Muscle layer of duodenum (tissue), 2 donors: ENCODE data around the gene KIF13A.
A peak's percentile ranks its signal among the peaks of the same experiment; 100 is the strongest.
"Not testable (repeated sequence)": the region's sequence is repeated elsewhere in the genome, so short reads cannot be mapped to it uniquely, and the experiment has no call there.

Experiments
- H3K27ac ChIP-seq: one replicate; pipeline ENCODE4 v1.7.0; 2013; ENCODE audit warnings: mild to moderate bottlenecking, low read length
- H3K27me3 ChIP-seq: one replicate; pipeline ENCODE4 v1.7.0; 2013; ENCODE audit warnings: low read depth, mild to moderate bottlenecking, control low read depth, low read length
- H3K36me3 ChIP-seq, 2 donors: one replicate each; pipeline ENCODE4 v1.7.0; 2013; ENCODE audit warnings: low read length in 2 of 2, control low read depth in 1 of 2, mild to moderate bottlenecking in 1 of 2; ENCODE audit not compliant: insufficient read depth in 2 of 2, control insufficient read depth in 1 of 2
- H3K4me1 ChIP-seq, 2 donors: one replicate each; pipeline ENCODE4 v1.7.0; 2013; ENCODE audit warnings: low read length in 2 of 2, mild to moderate bottlenecking in 2 of 2, control low read depth in 1 of 2, moderate library complexity in 1 of 2; ENCODE audit not compliant: insufficient read depth in 2 of 2, control insufficient read depth in 1 of 2
- H3K4me3 ChIP-seq, 2 donors: one replicate each; pipeline ENCODE4 v1.7.0; 2013; ENCODE audit warnings: low read length in 2 of 2, low read depth in 1 of 2, mild to moderate bottlenecking in 1 of 2
- H3K9me3 ChIP-seq, 2 donors: one replicate each; pipeline ENCODE4 v1.7.0; 2013; ENCODE audit warnings: low read length in 2 of 2, control low read depth in 1 of 2, mild to moderate bottlenecking in 1 of 2; ENCODE audit not compliant: control insufficient read depth in 1 of 2
- donor health status: healthy.

Gene KIF13A

DNA sequence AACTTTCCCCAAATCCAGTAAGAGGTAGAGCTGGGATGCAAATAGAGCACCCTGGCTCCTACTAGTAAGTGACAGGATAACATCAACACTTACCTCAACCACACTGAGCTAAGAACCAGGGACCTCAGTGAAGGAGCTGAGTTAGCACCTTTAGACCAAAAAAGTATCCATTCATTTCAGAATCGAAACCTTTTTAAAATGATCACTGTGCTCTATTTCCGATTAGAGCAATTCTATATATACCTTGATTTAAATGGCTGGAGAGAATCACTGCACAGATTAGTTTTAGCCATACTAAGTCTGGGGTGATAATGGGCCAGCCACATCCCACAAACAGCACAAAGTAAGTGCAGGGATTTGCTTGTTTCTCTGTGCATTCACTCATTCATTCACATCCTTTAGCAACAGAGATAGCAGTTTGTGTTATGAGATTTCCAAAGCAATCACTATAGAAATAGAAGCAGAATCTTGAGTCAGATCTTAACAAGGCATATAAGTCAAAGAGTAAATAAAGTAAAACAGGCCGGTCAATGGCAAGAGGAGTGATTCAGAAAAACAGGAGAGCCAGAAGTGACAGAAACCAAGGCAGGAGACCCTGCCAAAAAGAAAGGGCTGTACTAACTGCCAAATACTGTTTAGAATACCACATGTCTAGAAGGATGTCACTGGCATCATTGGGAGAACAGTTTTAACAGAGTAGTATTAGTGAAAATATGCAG is 136.3 kb downstream of the KIF13A start:
- H3K36me3 ChIP-seq, result peaks cover 11 to 32% of the 10 kb centered on the region in 2 donors
- no peak overlapping the region for H3K4me3 ChIP-seq
- H3K27ac ChIP-seq, result peak overlapping the region; percentile 45
- H3K4me1 ChIP-seq, result peaks cover 0 to 10% of the 10 kb centered on the region in 2 donors
- no peaks in the 10 kb centered on the region for H3K9me3 ChIP-seq
- H3K27me3 ChIP-seq, result no peaks in the 10 kb centered on the region

- no peaks in the 10 kb centered on the region for H3K9me3 ChIP-seq
- no peak overlapping the region for H3K4me3 ChIP-seq
- peaks cover 11 to 27% of the 10 kb centered on the region in 2 donors for H3K36me3 ChIP-seq
- peaks cover 0 to 10% of the 10 kb centered on the region in 2 donors for H3K4me1 ChIP-seq
- no peaks in the 10 kb centered on the region for H3K27me3 ChIP-seq
- no peak overlapping the region for H3K27ac ChIP-seq
Observed at GRCh38 chr6:17850281-17850680, 137.2 kb downstream of the KIF13A start.

GRCh38 chr6:17847203-17847760 is 140.2 kb downstream of the KIF13A start:
- H3K27ac ChIP-seq, result no peak overlapping the region
- H3K36me3 ChIP-seq, result peaks cover 11 to 27% of the 10 kb centered on the region in 2 donors
- H3K9me3 ChIP-seq, result no peaks in the 10 kb centered on the region

DNA sequence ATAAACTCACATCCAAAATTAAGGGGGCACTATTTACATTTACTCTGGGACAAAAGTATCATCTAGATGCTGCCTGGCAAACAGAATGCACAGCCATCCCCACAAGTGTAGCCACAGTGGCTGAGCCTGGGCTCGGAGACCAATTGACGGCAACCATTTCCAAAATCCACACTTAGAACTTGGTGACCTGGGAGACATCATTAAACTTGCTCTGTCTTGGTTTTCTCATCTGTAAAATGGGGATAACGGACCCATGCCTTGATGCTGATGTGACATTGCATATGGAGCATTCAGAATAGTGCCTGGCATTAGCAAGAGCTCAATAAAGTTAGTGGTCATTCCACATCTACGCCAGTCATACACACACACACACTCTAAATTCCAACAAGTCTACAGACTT is 140.7 kb downstream of the KIF13A start:
- Histone ChIP-seq H3K4me1 (peaks cover 0 to 6% of the 10 kb centered on the region in 2 donors), H3K4me3 (no peak overlapping the region), H3K27me3 (no peaks in the 10 kb centered on the region), H3K9me3 (no peaks in the 10 kb centered on the region), H3K36me3 (peaks cover 11 to 27% of the 10 kb centered on the region in 2 donors), H3K27ac (no peak overlapping the region)

More at GRCh38 chr6:17847203-17847760, 140.2 kb downstream of the KIF13A start:
- Histone ChIP-seq H3K4me1 (peaks cover 0 to 6% of the 10 kb centered on the region in 2 donors), H3K27me3 (no peaks in the 10 kb centered on the region), H3K4me3 (no peak overlapping the region)

DNA sequence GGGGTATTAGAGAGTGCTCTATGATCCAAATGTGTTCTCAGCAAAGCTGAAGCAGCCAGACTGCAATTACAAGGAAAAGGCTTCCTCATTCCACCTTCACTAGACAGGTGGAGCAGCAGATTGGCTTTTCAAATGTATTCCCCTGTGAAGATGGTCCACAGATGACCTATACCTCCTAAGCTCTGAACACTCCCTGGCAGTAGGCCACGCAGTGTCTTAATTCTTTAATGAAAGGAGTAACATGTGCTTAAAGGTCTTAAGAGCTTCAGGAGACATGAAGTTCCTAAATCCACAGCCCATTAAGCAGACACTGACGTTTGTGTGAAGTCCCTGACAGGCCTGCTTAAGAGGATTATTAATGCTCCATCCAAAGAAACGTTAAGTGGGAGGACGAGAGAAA is 141.8 kb downstream of the KIF13A start:
- Histone ChIP-seq H3K4me3 (no peak overlapping the region), H3K9me3 (no peaks in the 10 kb centered on the region), H3K27me3 (no peaks in the 10 kb centered on the region), H3K27ac (no peak overlapping the region), H3K4me1 (peaks cover 0 to 2% of the 10 kb centered on the region in 2 donors), H3K36me3 (peaks cover 8 to 27% of the 10 kb centered on the region in 2 donors)

DNA sequence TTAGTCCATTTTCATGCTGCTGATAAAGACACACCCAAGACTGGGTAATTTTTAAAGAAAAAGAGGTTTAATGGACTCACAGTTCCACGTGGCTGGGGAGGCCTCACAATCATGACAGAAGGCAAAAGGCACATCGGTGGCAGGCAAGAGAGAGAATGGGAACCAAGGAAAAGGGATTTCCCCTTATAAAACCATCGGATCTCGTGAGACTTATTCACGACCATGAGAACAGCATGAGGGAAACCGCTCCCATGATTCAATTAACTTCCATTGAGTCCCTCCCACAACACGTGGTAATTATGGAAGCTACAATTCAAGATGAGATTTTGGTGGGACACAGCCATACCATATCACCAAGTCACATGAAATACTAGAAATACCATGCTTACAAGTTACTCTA is 142.5 kb downstream of the KIF13A start:
- not testable (repeated sequence) for H3K27me3 ChIP-seq, H3K4me3 ChIP-seq, H3K27ac ChIP-seq, H3K9me3 ChIP-seq, H3K4me1 ChIP-seq
- peaks cover 1 to 22% of the 10 kb centered on the region in 2 donors for H3K36me3 ChIP-seq

- Histone ChIP-seq H3K27ac (no peak overlapping the region), H3K9me3 (no peaks in the 10 kb centered on the region), H3K4me3 (no peak overlapping the region), H3K36me3 (peaks cover 0 to 6% of the 10 kb centered on the region in 2 donors), H3K4me1 (no peaks in the 10 kb centered on the region), H3K27me3 (no peaks in the 10 kb centered on the region)
Observed at GRCh38 chr6:17842934-17843821, 144.3 kb downstream of the KIF13A start.

- no peaks in the 10 kb centered on the region for H3K27me3 ChIP-seq
- H3K36me3 ChIP-seq, result peaks cover 3 to 8% of the 10 kb centered on the region in 2 donors
- H3K9me3 ChIP-seq, result no peaks in the 10 kb centered on the region
- H3K27ac ChIP-seq, result no peak overlapping the region
- H3K4me3 ChIP-seq, result no peak overlapping the region
- no peaks in the 10 kb centered on the region for H3K4me1 ChIP-seq
Observed at GRCh38 chr6:17842014-17842776, 145.2 kb downstream of the KIF13A start.

DNA sequence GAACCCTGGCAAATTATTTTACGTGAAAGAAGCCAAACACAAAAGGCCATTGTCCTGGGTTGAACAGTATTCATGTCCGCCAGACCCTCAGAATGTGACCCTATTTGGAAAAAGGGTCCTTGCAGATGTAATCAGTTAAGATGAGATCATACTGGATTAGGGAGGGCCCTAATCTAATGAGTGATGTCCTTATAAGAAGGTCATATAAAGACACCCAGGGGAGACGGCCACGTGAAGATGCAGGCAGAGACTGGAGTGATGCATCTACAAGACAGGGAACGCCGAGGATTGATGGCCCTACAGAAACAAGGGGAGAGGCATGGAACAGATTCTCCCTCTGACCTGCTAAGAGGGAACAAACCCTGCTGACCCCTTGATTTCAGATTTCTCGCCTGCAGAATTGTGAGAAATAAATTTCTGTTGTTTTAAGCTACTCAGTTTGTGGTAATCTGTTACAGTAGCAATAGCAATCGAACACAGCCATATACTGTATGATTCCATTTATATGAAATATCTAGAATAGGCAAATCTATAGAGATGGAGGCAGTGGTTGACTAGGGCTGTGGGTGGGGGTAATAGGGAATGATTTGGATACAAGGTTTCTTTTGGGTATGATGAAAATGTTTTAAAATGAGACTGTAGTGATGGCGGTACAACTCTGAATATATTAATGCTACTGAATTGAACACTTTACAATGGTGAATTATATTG is 147.8 kb downstream of the KIF13A start:
- Histone ChIP-seq H3K4me3 (no peak overlapping the region), H3K27ac (no peak overlapping the region), H3K9me3 (no peaks in the 10 kb centered on the region), H3K27me3 (no peaks in the 10 kb centered on the region), H3K36me3 (peaks cover 19 to 21% of the 10 kb centered on the region in 2 donors), H3K4me1 (no peaks in the 10 kb centered on the region)

- no peak overlapping the region for H3K4me3 ChIP-seq
- no peaks in the 10 kb centered on the region for H3K9me3 ChIP-seq
- no peaks in the 10 kb centered on the region for H3K4me1 ChIP-seq
- H3K27me3 ChIP-seq, result no peaks in the 10 kb centered on the region
- H3K36me3 ChIP-seq, result peaks cover 22 to 29% of the 10 kb centered on the region in 2 donors
- no peak overlapping the region for H3K27ac ChIP-seq
Observed at GRCh38 chr6:17836293-17836692, 151.1 kb downstream of the KIF13A start.
